GM21381 (cell line): ENCODE measurements around the gene FOXP4.
A peak's percentile ranks its signal among the peaks of the same experiment; 100 is the strongest.
"Not testable (repeated sequence)": the region's sequence is repeated elsewhere in the genome, so short reads cannot be mapped to it uniquely, and the experiment has no call there.

Source experiments
- ATAC-seq: cut with Tn5 transposase; IDR thresholded peaks from one replicate; pipeline ENCODE4 v1.9.1; 2021; ENCODE audit warnings: mild to moderate bottlenecking, moderate library complexity; ENCODE audit not compliant: unreplicated experiment

The FOXP4 gene

GRCh38 chr6:41596807-41597206 lies 50.6 kb downstream of the FOXP4 start:
- no peak for ATAC-seq

- ATAC-seq, result no peak
Measured at GRCh38 chr6:41597246-41598000, 51.2 kb downstream of the FOXP4 start.

DNA sequence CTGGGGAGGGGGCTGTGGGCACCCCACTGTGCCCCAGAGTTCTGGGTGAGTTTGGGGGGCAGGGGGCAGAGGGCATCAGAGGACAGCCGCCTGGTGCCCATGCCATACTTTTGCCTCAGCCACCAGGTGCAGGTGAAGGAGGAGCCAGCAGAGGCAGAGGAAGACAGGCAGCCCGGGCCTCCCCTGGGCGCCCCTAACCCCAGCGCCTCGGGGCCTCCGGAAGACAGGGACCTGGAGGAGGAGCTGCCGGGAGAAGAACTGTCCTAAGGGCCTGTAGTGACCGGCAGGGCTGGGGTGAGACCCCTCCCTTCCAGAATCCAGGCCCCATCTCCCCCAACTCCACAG lies 52.5 kb downstream of the FOXP4 start:
- no peak for ATAC-seq

- no peak for ATAC-seq
Measured at GRCh38 chr6:41599015-41599851, 53.1 kb downstream of the FOXP4 start.

- no peak for ATAC-seq
Measured at GRCh38 chr6:41599852-41600445, 53.8 kb downstream of the FOXP4 start.

DNA sequence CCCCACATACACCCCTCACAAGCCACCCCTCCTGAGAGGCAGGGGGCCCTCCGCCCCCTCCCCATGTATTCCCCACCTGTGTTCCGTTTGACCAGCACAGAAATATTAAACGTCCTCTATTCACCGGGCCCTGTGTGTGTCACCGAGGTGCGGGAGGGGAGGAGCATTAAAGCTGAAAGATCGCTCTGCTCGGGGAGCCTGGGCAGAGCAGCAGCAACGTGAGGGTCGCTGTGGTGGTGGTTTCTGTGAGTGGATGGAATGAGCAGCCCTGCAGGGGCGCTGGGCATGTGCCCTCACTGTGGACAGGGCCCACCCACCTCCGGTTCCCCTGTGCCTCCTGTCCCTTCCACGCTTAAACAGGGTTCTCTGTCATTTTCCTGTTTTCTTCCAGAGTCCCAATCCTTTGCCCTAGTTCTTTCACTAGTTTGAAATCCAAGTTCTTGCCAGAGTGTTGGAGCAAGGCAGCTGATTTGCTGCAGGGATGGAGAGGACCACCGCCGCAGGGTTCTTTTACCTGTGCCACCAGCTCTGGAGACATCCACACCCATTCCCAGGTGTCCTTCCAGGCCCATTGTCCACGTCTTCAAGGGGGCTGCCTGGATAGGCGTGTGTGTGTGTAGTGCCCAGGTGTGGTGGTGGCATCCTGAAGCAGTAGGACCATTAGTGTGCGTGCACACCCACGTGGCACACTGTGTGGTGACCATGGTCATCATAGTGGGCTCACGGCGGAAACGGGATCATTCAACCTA lies 54.5 kb downstream of the FOXP4 start:
- ATAC-seq, result no peak

DNA sequence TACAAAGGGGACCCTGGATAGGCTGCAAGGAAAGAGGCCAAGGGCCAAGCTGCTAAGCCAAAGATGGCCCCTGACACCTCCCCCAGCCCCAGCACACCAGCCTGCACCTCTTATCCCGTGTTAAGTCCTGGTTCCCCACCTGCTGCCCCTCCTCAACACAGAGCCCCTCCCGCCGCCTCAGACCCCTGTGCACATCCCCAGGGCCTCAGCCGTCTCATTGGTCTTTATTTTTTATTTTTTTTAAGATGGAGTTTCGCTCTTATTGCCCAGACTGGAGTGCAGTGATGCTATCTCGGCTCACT lies 55.0 kb downstream of the FOXP4 start:
- no peak for ATAC-seq

DNA sequence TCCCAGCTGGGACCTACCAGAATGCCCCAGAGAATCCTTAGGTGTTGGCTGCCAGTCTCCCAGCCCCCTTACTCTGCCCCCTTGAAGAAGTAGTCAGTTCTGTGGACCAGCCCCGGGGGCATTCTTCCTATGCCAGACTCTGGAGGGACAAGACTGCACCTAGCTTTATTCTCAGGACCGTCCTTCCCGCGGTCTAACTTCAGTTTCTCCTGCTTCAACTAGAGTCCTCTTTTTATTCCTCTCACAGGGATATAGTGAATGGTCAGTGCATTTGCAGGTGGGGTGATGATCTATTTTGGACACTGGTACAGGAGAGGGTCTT lies 56.2 kb downstream of the FOXP4 start:
- ATAC-seq, result no peak

DNA sequence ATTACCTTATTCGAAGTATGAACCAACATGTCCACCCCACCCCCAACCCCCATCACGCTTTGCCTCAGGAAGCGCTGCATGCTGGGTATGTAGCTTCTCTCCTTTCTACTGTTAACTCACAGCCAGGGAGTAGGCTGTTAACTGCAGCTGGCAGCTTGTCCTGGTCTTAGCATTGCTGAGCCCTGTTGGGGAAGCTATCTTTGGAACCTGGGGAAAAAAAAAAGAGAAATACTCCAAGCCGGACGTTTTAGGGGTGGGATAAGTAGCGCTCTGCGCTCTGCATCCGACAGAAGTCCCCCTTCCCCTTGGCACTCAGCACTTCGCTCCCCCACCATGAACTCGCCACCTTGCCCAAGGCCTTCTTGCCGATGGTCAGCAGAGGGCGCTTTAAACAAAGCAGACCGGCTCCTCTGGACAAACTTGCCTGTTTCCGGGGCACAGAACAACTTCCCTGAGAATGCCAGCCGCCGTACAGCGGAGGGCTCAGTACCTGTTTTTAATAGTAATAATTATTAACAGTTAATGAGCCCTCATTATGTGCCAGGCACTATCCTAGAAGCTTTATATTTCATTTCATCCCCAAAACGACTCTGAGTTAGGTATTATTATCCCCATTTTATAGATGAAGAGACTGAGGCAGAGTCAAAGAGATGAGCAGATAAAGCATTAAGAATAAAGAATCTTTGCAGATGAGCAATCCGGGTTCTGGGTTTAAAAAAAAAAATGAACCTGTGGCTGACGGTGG lies 56.9 kb downstream of the FOXP4 start:
- peak; percentile 77 for ATAC-seq

DNA sequence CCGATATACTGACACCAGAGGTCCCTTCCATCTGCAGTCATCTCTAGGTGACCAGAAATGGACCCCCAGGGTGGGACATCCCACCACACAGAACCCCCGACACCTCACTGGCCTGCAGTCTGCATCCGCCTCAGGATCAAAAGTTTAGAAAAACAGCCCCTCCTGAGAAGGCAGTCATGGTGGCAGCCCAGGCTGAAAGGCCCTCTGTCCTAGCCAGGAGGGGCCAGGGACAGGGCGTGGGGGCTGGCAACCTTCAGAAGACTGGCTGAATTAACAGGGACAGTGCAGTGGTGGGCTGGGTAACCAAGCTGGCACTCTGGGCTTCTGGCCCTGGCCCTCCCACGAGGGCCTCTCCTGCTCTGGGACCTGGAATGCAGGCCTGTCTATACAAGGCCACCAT lies 57.8 kb downstream of the FOXP4 start:
- no peak for ATAC-seq

- ATAC-seq, result no peak
Measured at GRCh38 chr6:41605649-41606048, 59.5 kb downstream of the FOXP4 start.

DNA sequence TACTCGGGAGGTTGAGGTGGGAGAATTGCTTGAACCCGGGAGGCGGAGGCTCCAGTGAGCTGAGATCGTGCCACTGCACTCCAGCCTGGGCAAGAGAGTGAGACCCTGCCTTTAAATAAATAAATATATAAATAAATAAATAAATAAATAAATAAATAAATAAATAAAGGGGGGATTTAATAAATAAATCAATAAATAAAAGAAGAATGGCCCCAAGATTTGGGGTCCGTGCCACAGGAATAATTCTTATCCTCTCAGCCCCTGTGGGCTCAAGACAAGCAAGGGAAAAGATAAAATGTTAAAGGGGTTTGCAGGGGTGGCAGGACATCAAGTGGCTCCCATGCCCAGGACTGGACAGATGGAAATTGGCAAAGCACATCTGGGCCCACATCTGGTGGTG lies 60.9 kb downstream of the FOXP4 start:
- ATAC-seq, result no peak

DNA sequence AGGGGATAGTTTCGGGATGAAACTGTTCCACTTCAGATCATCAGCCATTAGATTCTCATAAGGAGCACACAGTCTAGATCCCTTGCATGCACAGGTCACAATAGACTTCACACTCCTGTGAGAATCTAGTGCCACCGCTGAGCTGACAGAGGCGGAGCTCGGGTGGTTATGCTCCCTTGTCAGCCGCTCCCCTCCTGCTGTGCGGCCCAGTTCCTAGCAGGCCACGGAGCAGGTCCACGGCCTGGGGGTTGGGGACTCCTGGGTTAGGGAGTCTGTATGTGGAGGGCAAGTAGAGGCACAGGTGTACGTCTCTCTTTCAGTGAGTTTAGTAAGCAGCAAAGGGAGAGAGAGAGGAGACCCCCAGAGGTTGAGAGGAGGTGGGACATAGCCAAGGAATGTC lies 61.6 kb downstream of the FOXP4 start:
- no peak for ATAC-seq

DNA sequence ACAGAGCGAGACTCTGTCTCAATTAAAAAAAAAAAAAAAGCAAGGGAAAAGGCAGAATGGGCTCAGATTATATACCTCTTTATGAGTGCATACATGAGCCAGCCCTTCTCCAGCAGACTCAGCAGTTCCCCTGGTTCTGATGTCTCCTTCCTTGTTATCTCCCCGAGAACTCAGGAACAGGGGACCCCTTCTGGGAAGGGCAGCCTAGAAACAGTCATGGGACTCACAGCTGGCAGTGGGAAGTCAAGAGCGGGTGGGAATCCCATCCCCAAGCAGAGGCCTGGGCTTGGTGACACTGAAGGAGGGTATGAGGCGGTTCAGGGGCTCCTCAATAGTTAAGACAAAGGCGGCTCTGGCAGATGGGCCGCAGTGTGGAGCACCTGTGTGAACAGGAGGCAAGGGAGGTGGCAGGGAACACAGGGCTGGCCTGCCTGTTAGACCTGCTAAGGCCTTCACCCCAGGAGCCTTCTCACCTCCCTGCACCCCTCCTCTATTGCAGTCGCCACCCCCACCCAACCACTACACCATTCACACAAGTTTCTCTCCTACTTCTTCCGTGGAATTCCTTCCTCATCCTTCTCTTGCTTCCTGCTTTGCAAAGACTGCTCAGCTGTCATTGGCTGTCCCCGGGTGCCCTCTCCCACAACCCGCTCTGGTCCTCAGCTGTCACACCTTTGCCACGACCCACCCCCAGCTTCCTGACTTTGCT lies 62.4 kb downstream of the FOXP4 start:
- ATAC-seq, result no peak

- ATAC-seq, result no peak
Measured at GRCh38 chr6:41614715-41615114, 68.5 kb downstream of the FOXP4 start.

DNA sequence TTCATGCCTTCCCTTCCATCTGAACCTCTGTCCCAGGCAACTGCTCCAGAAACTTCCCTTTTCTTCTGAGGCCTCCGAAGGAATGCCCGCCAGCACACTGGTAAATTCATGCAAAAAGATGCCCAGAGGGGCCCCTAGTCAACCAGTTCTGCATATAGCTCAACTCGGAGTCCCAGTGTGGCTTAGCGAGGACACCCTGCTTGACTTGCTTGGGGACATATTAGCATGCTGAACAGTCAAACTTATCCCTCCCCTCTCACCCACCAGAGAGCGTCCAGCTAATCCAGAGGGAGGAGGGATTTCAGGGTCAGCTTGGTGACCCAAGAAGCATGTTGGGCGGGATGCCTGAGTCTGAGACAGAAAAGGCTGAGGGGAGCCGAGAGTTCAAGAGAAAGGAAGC lies 69.1 kb downstream of the FOXP4 start:
- ATAC-seq, result no peak

DNA sequence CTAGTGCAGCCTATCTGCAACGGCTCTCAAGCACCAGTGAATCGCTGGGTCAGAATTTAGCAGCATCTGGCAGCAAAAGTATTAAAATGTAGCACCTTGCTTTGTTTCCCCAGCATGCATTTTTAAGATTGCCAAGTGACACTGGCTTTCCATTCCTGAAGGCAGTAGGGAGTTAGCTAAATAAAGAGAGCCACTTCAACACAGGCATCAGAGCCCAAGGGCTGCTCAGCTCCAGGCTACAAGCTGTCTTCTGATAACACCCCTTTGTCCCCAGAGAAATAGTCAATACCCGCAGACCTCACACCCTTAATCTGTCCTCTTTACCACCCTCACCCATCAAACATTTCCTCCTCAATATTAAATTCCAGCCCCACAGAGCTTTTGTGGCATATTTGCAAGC lies 72.4 kb downstream of the FOXP4 start:
- no peak for ATAC-seq

GRCh38 chr6:41619193-41619592 lies 73.0 kb downstream of the FOXP4 start:
- not testable (repeated sequence) for ATAC-seq

- no peak for ATAC-seq
Measured at GRCh38 chr6:41621367-41621766, 75.2 kb downstream of the FOXP4 start.

GRCh38 chr6:41621802-41622201 lies 75.6 kb downstream of the FOXP4 start:
- ATAC-seq, result no peak
